Upper lobe of left lung (tissue), 6 donors: ENCODE results near the gene ATP11A. TPM values are rescaled to one million over a fixed set of nuclear protein-coding genes. Genes with fewer than 3 reads are reported as not detected.

ENCODE experiments used
- ATAC-seq, 2 donors: fragments of 200-7000 bp; cut with Tn5 transposase; one replicate each; pipeline ENCODE4 v1.9.1; 2022; ENCODE audit warnings: mild to moderate bottlenecking in 2 of 2, moderate library complexity in 2 of 2; ENCODE audit not compliant: low FRiP score in 2 of 2
- DNase-seq, 2 donors: peaks; one replicate each; pipeline ENCODE4 v3.0.0-alpha.2; 2019 to 2020
- H3K27ac ChIP-seq, 4 donors: fragments of 200-600 bp; sonication (generic); one replicate each; pipeline ENCODE4 v1.5.1; 2016 to 2019
- H3K27me3 ChIP-seq, 4 donors: fragments of 200-600 bp; sonication (generic); one replicate each; pipeline ENCODE4 v1.5.1; 2017 to 2019
- H3K36me3 ChIP-seq, 4 donors: fragments of 200-600 bp; sonication (generic); one replicate each; pipeline ENCODE4 v1.5.1; 2016 to 2019
- H3K4me1 ChIP-seq, 4 donors: fragments of 200-600 bp; sonication (generic); one replicate each; pipeline ENCODE4 v1.5.1; 2018 to 2019
- H3K4me3 ChIP-seq, 4 donors: fragments of 200-600 bp; sonication (generic); one replicate each; pipeline ENCODE4 v1.5.1; 2017 to 2019; ENCODE audit warnings: mild to moderate bottlenecking in 2 of 4, moderate library complexity in 1 of 4
- H3K9me3 ChIP-seq, 4 donors: fragments of 200-600 bp; sonication (generic); one replicate each; pipeline ENCODE4 v1.5.1; 2018 to 2019
- CTCF ChIP-seq, 6 experiments: fragments of 450-650 bp in 4 of 6; fragments of 200-600 bp in 2 of 6; sonication (generic) in 2 of 6; IDR thresholded peaks; one replicate each; pipeline ENCODE4 v1.5.1; 2016 to 2019; ENCODE audit warnings: antibody characterized with exemption in 6 of 6
- EP300 ChIP-seq, 4 donors: sonication (generic); formaldehyde crosslinking; IDR thresholded peaks; one replicate each; pipeline ENCODE4 v1.5.1; 2017; ENCODE audit warnings: antibody characterized with exemption in 4 of 4, control low read depth in 2 of 4
- POLR2A ChIP-seq, 4 donors: fragments of 450-650 bp; IDR thresholded peaks; one replicate each; pipeline ENCODE4 v1.5.1; 2016 to 2017; ENCODE audit warnings: antibody characterized with exemption in 4 of 4, mild to moderate bottlenecking in 2 of 4
- POLR2AphosphoS5 ChIP-seq, 2 donors: sonication (generic); formaldehyde crosslinking; IDR thresholded peaks; one replicate each; pipeline ENCODE4 v1.5.1; 2017; ENCODE audit warnings: antibody characterized with exemption in 2 of 2
- WGBS, 2 donors: methylation state at CpG; one replicate each; pipeline ENCODE4 v1.1.5; 2017 to 2018; 5-methylcytosine and 5-hydroxymethylcytosine counted together
- total RNA-seq, 6 donors: library from RNA; depleted of rRNA in 4 of 6; stranded (reverse); fragments of >200 nt in 4 of 6; gene quantifications; one replicate each; pipeline versions ENCODE4 v1.1.0 to v1.2.1, GENCODE V29; 2016 to 2021
- donor health status: DM: no; HTN: no; CAD: no; lungs with moderate emphysema.
- donor health status: DM: no; HTN: yes; CAD: no; lungs with severe emphysema.

The ATP11A gene
- total RNA-seq, 6 donors from 2014 or later: 159 to 285 (median 260) TPM

- TF ChIP-seq POLR2A (IDR thresholded peaks at IDR 0.05) (no peak), EP300 (IDR thresholded peaks at IDR 0.05) (no peak), POLR2AphosphoS5 (IDR thresholded peaks at IDR 0.05) (no peak), CTCF (IDR thresholded peaks at IDR 0.05) (no peak)
- no peak overlapping the region for H3K27ac ChIP-seq
Observed at GRCh38 chr13:112729408-112729807, 39.6 kb downstream of the ATP11A start.

GRCh38 chr13:112730157-112730671 is 40.4 kb downstream of the ATP11A start:
- 85 to 88% methylated on average over 14 to 20 of the region's 21 CpGs for WGBS, 2 donors
- DNase-seq: no peak
- ATAC-seq: no peak
- Histone ChIP-seq H3K27ac (no peak overlapping the region), H3K27me3 (no peaks in the 10 kb centered on the region), H3K9me3 (no peaks in the 10 kb centered on the region), H3K4me3 (no peak overlapping the region), H3K36me3 (no peaks in the 10 kb centered on the region), H3K4me1 (peaks cover 20 to 52% (median 31%) of the 10 kb centered on the region in 4 donors)
- TF ChIP-seq EP300 (IDR thresholded peaks at IDR 0.05) (peak in 1 of 4 donors; percentile 18), POLR2AphosphoS5 (IDR thresholded peaks at IDR 0.05) (no peak), CTCF (IDR thresholded peaks at IDR 0.05) (no peak), POLR2A (IDR thresholded peaks at IDR 0.05) (peak in 1 of 4 donors; percentile 39)

More at GRCh38 chr13:112729408-112729807, 39.6 kb downstream of the ATP11A start:
- WGBS, 2 donors: 86 to 89% methylated on average over 21 to 22 of the region's 22 CpGs
- H3K4me1 ChIP-seq: peaks cover 28 to 56% (median 39%) of the 10 kb centered on the region in 4 donors
- H3K4me3 ChIP-seq: no peak overlapping the region
- DNase-seq: no peak
- no peaks in the 10 kb centered on the region for H3K9me3 ChIP-seq
- no peaks in the 10 kb centered on the region for H3K36me3 ChIP-seq
- ATAC-seq: no peak
- H3K27me3 ChIP-seq: no peaks in the 10 kb centered on the region

GRCh38 chr13:112731667-112732616 is 42.1 kb downstream of the ATP11A start:
- Histone ChIP-seq H3K4me3 (no peak overlapping the region), H3K27me3 (no peaks in the 10 kb centered on the region), H3K4me1 (peaks cover 2 to 35% (median 14%) of the 10 kb centered on the region in 4 donors), H3K9me3 (no peaks in the 10 kb centered on the region), H3K27ac (no peak overlapping the region), H3K36me3 (no peaks in the 10 kb centered on the region)
- 88 to 93% methylated on average over 18 to 20 of the region's 20 CpGs for WGBS, 2 donors
- TF ChIP-seq POLR2AphosphoS5 (IDR thresholded peaks at IDR 0.05) (no peak), POLR2A (IDR thresholded peaks at IDR 0.05) (no peak), EP300 (IDR thresholded peaks at IDR 0.05) (no peak), CTCF (IDR thresholded peaks at IDR 0.05) (no peak)
- DNase-seq (no peak), ATAC-seq (no peak)

- ATAC-seq (no peak), DNase-seq (no peak)
- Histone ChIP-seq H3K36me3 (no peaks in the 10 kb centered on the region), H3K4me1 (peaks cover 0 to 27% (median 9%) of the 10 kb centered on the region in 4 donors), H3K27me3 (no peaks in the 10 kb centered on the region), H3K27ac (no peak overlapping the region), H3K4me3 (no peak overlapping the region), H3K9me3 (no peaks in the 10 kb centered on the region)
- TF ChIP-seq POLR2AphosphoS5 (IDR thresholded peaks at IDR 0.05) (no peak), CTCF (IDR thresholded peaks at IDR 0.05) (no peak), EP300 (IDR thresholded peaks at IDR 0.05) (no peak), POLR2A (IDR thresholded peaks at IDR 0.05) (no peak)
- WGBS, 2 donors: 82 to 86% methylated on average over 10 of the region's 10 CpGs
Observed at GRCh38 chr13:112732679-112733078, 42.8 kb downstream of the ATP11A start.
